Loucy (cell line): ENCODE data around the gene FTO.

ENCODE experiments used
- EZH2phosphoT487 ChIP-seq: fragments of 200-600 bp; IDR thresholded peaks from 2 replicates; pipeline ENCODE4 v1.6.1; 2018; ENCODE audit warnings: antibody characterized with exemption, mild to moderate bottlenecking, moderate library complexity, borderline replicate concordance
- TF ChIP-seq, protein P1 (sequence below): fragments of 200-600 bp; sonication (generic); conservative IDR thresholded peaks from 2 replicates; pipeline ENCODE4 v1.5.1; 2014; ENCODE audit warnings: mild to moderate bottlenecking, antibody characterized with exemption, low read length

DNA sequence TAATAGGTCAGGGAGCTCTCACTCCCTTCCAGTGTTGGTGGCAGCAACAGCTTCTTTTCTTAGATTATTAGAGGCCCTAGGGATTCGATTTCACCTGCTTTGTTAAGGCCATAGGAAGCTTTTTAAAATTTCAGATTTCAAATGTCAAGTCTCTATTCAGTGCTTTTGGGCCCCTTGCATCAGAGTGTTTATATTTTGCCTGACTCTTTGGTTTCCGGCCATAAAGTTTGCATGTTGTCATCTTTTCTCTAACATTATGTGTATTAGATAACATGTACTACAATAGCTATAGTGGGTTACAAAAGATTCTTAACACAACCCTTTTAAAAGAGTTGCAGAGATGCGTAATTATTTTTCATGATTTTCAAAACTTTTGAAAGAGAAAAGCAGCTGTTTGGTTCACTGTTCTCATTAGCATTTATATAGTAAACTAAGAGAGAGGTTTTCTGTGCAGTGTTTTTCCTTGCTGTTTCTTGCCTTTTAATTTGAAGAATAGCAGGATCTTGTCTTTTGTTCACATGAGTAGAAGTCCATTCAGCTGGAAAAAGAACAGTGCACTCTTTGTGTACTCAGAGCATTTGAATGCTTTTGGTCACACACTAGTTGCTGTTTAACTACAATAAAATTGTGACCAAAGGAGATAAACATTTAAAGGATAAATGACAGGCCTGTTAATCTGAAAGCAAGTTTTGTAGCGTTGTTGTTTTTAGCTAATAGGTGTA lies 52.5 kb downstream of the FTO start:
- TF ChIP-seq, protein P1, sequence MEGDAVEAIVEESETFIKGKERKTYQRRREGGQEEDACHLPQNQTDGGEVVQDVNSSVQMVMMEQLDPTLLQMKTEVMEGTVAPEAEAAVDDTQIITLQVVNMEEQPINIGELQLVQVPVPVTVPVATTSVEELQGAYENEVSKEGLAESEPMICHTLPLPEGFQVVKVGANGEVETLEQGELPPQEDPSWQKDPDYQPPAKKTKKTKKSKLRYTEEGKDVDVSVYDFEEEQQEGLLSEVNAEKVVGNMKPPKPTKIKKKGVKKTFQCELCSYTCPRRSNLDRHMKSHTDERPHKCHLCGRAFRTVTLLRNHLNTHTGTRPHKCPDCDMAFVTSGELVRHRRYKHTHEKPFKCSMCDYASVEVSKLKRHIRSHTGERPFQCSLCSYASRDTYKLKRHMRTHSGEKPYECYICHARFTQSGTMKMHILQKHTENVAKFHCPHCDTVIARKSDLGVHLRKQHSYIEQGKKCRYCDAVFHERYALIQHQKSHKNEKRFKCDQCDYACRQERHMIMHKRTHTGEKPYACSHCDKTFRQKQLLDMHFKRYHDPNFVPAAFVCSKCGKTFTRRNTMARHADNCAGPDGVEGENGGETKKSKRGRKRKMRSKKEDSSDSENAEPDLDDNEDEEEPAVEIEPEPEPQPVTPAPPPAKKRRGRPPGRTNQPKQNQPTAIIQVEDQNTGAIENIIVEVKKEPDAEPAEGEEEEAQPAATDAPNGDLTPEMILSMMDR, result no peak
- TF ChIP-seq EZH2phosphoT487, result no peak
